GM23338 (cell line): ENCODE results near the gene MAP7D1. TPM values are rescaled to one million over a fixed set of nuclear protein-coding genes. Genes with fewer than 3 reads are reported as not detected.

Source experiments
- ATAC-seq: fragments of 200-7000 bp; cut with Tn5 transposase; 3 replicates; pipeline ENCODE4 v1.9.1; 2020
- DNase-seq: peaks from one replicate; pipeline ENCODE4 v3.0.0-alpha.2; 2015; ENCODE audit warnings: low spot score
- H2AFZ ChIP-seq: fragments of 200-600 bp; sonication (generic); 2 replicates; pipeline ENCODE4 v1.8.0; 2016; ENCODE audit warnings: antibody characterized with exemption, mild to moderate bottlenecking, moderate library complexity
- H3F3A ChIP-seq: fragments of 200-600 bp; sonication (generic); replicated peaks from 2 replicates; pipeline ENCODE4 v1.8.0; 2017; ENCODE audit warnings: antibody characterized with exemption, mixed run types, low read depth
- H3K27ac ChIP-seq: fragments of 200-600 bp; sonication (generic); 2 replicates; pipeline ENCODE4 v1.6.1; 2016; ENCODE audit warnings: low read depth
- H3K27me3 ChIP-seq: fragments of 200-600 bp; sonication (generic); 2 replicates; pipeline ENCODE4 v1.8.0; 2016; ENCODE audit warnings: mild to moderate bottlenecking, mixed run types, moderate library complexity; ENCODE audit not compliant: insufficient read depth
- H3K36me3 ChIP-seq: fragments of 200-600 bp; sonication (generic); 2 replicates; pipeline ENCODE4 v1.8.0; 2016; ENCODE audit warnings: mild to moderate bottlenecking; ENCODE audit not compliant: insufficient read depth
- H3K4me1 ChIP-seq: fragments of 200-600 bp; sonication (generic); 2 replicates; pipeline ENCODE4 v1.8.0; 2016; ENCODE audit warnings: mild to moderate bottlenecking, moderate library complexity; ENCODE audit not compliant: insufficient read depth
- H3K4me2 ChIP-seq: fragments of 200-600 bp; sonication (generic); 2 replicates; pipeline ENCODE4 v1.7.1; 2017; ENCODE audit warnings: mixed run types
- H3K4me3 ChIP-seq: fragments of 200-600 bp; sonication (generic); 2 replicates; pipeline ENCODE4 v1.6.1; 2016; ENCODE audit warnings: mixed run types
- H3K79me2 ChIP-seq: fragments of 200-600 bp; sonication (generic); replicated peaks from 2 replicates; pipeline ENCODE4 v1.8.0; 2017; ENCODE audit warnings: mild to moderate bottlenecking; ENCODE audit not compliant: insufficient read depth
- H3K9me2 ChIP-seq: fragments of 200-600 bp; sonication (generic); 2 replicates; pipeline ENCODE4 v1.8.0; 2017; ENCODE audit not compliant: insufficient read depth
- H4K20me1 ChIP-seq: fragments of 200-600 bp; sonication (generic); replicated peaks from 2 replicates; pipeline ENCODE4 v1.8.0; 2017; ENCODE audit warnings: mild to moderate bottlenecking; ENCODE audit not compliant: insufficient read depth
- H3K27ac Mint-ChIP-seq: 2 replicates; pipeline ENCODE4 v1.8.0; 2020; ENCODE audit warnings: inconsistent platforms, mild to moderate bottlenecking, moderate library complexity, mixed read lengths
- H3K27me3 Mint-ChIP-seq: 3 replicates; pipeline ENCODE4 v1.8.0; 2022; ENCODE audit warnings: low read depth, mild to moderate bottlenecking, moderate library complexity, mixed read lengths, inconsistent platforms; ENCODE audit not compliant: insufficient read depth, poor library complexity
- H3K36me3 Mint-ChIP-seq: 3 replicates; pipeline ENCODE4 v1.8.0; 2021; ENCODE audit warnings: low read depth, mild to moderate bottlenecking, inconsistent platforms, moderate library complexity, mixed read lengths
- H3K4me1 Mint-ChIP-seq: 3 replicates; pipeline ENCODE4 v1.8.0; 2020; ENCODE audit warnings: mild to moderate bottlenecking, inconsistent platforms, mixed read lengths
- H3K4me3 Mint-ChIP-seq: 3 replicates; pipeline ENCODE4 v1.8.0; 2021; ENCODE audit warnings: moderate library complexity, mild to moderate bottlenecking, inconsistent platforms, mixed read lengths
- H3K9me3 Mint-ChIP-seq: 3 replicates; pipeline ENCODE4 v1.8.0; 2020; ENCODE audit warnings: moderate library complexity, mild to moderate bottlenecking, inconsistent platforms, mixed read lengths
- CTCF ChIP-seq, 2 experiments: fragments of 200-600 bp in 1 of 2; sonication (generic) in 1 of 2; conservative IDR thresholded peaks; 2 replicates each; pipeline versions ENCODE4 v1.5.1 to v1.6.1; 2016 to 2017; ENCODE audit warnings: antibody characterized with exemption in 2 of 2, low read depth in 2 of 2, mild to moderate bottlenecking in 2 of 2, moderate library complexity in 1 of 2
- ETS1 ChIP-seq: IDR thresholded peaks from 2 replicates; pipeline ENCODE4 v1.6.1; 2016; ENCODE audit warnings: antibody characterized with exemption
- EZH2phosphoT487 ChIP-seq: fragments of 200-600 bp; sonication (generic); IDR thresholded peaks from one replicate; pipeline ENCODE4 v1.8.1; 2018; ENCODE audit warnings: antibody characterized with exemption; ENCODE audit not compliant: unreplicated experiment
- JUNB ChIP-seq: IDR thresholded peaks from one replicate; pipeline ENCODE4 v1.6.1; 2016; ENCODE audit warnings: antibody characterized with exemption; ENCODE audit not compliant: unreplicated experiment
- NANOG ChIP-seq: IDR thresholded peaks from 2 replicates; pipeline ENCODE4 v1.6.1; 2016; ENCODE audit warnings: antibody characterized with exemption, borderline replicate concordance
- REST ChIP-seq: IDR thresholded peaks from one replicate; pipeline ENCODE4 v1.6.1; 2018; ENCODE audit warnings: antibody characterized with exemption; ENCODE audit not compliant: unreplicated experiment
- STAT1 ChIP-seq: IDR thresholded peaks from one replicate; pipeline ENCODE4 v1.6.1; 2016; ENCODE audit warnings: antibody characterized with exemption; ENCODE audit not compliant: unreplicated experiment
- ZNF331 ChIP-seq: fragments of 250-450 bp; sonication (Bioruptor Pico); IDR thresholded peaks from 2 replicates; pipeline ENCODE4 v1.5.0; 2020; ENCODE audit warnings: low read depth, mild to moderate bottlenecking, moderate library complexity
- ZNF462 ChIP-seq: fragments of 250-450 bp; sonication (Bioruptor Pico); IDR thresholded peaks from 2 replicates; pipeline ENCODE4 v1.5.0; 2020; ENCODE audit warnings: mild to moderate bottlenecking, moderate library complexity
- polyA plus RNA-seq: library from polyadenylated mRNA; unstranded; fragments of >200 nt; fragmentation: Nextera tagmentation; extraction: Ambion mirVana; gene quantifications from 2 replicates; pipeline ENCODE4 v1.2.1, GENCODE V29; 2016
- total RNA-seq: library from RNA; depleted of rRNA; stranded (reverse); fragments of >200 nt; shearing (Covaris generic); gene quantifications from 2 replicates; pipeline ENCODE4 v1.2.3, GENCODE V29; 2014

Gene MAP7D1
- total and polyA plus RNA-seq, 2 experiments from 2014 or later = 13.8 to 59.8 TPM

- TF ChIP-seq NANOG (no peak), REST (no peak), JUNB (no peak), ETS1 (no peak), ZNF331 (CRISPR knock-in tag) (no peak)
These were observed 12.5 kb upstream of the MAP7D1 start (continued) for GRCh38 chr1:36143424-36143823.

- Mint-ChIP-seq H3K9me3 (no peaks in the 10 kb centered on the region; the same call in 1 of the 3 replicates), H3K36me3 (peaks cover 9% of the 10 kb centered on the region; the same call in 2 of the 3 replicates), H3K4me1 (peaks cover 6% of the 10 kb centered on the region; the same call in 1 of the 3 replicates), H3K27ac (no peak overlapping the region), H3K27me3 (peaks cover 13% of the 10 kb centered on the region), H3K4me3 (no peak overlapping the region)
- Histone ChIP-seq H3K9me2 (no peaks in the 10 kb centered on the region), H3K27me3 (no peaks in the 10 kb centered on the region), H3K4me1 (no peaks in the 10 kb centered on the region), H3K79me2 (peaks cover 25% of the 10 kb centered on the region), H3K4me2 (no peak overlapping the region), H2AFZ (no peak overlapping the region), H3K27ac (no peak overlapping the region), H3F3A (peaks cover 4% of the 10 kb centered on the region), H3K4me3 (no peak overlapping the region), H3K36me3 (no peaks in the 10 kb centered on the region), H4K20me1 (peaks cover 5% of the 10 kb centered on the region; the same call in 1 of the 2 replicates)
- no peak for TF ChIP-seq ETS1
- TF ChIP-seq CTCF (conservative IDR thresholded peaks at IDR 0.05; ENCODE audit: low read depth in 2 of 2) = no peak
- TF ChIP-seq STAT1 = no peak
- no peak for TF ChIP-seq ZNF331 (CRISPR knock-in tag)
- TF ChIP-seq EZH2phosphoT487 = no peak
- no peak for TF ChIP-seq ZNF462
- no peak for TF ChIP-seq NANOG
- DNase-seq (no peak), ATAC-seq (no peak)
These were observed 11.5 kb upstream of the MAP7D1 start for GRCh38 chr1:36144413-36144812.
